Endothelial cell of umbilical vein (primary cell): Measurements from ENCODE around the gene BRWD1. TPM values are rescaled to one million over a fixed set of nuclear protein-coding genes. Genes with fewer than 3 reads are reported as not detected.

Experiments used
- BruUV-seq: library from RNA; stranded (reverse); fragments of 400-500 nt; replicated peaks from 2 replicates; lab custom pipeline; 2021; lab: Mats Ljungman, UMichigan
- CTCF ChIA-PET: fragments of 300-600, 350-600 bp; sonication (Branson Sonifier 250); formaldehyde crosslinking; loops from one replicate; lab custom pipeline; 2021; ENCODE audit warnings: antibody characterized with exemption, inconsistent platforms; lab: Charles Lee
- POLR2A ChIA-PET: fragments of 300-600, 350-600 bp; sonication (Branson Sonifier 250); formaldehyde crosslinking; loops from one replicate; lab custom pipeline; 2021; ENCODE audit warnings: antibody characterized with exemption, inconsistent platforms; lab: Charles Lee
- DNase-seq: peaks from one replicate; pipeline ENCODE4 v3.0.0-alpha.2; 2011; ENCODE audit warnings: low read depth, low spot score
- FAIRE-seq: peaks from 2 replicates; lab custom pipeline; 2011; peaks lifted over from hg19 to GRCh38; lab: Jason Lieb, UNC
- H2AFZ ChIP-seq: 2 replicates; pipeline ENCODE4 v1.6.0; 2012; ENCODE audit warnings: low read depth, low read length, control low read depth, inconsistent platforms
- H3K27ac ChIP-seq: 2 replicates; pipeline ENCODE4 v1.5.1; 2011; ENCODE audit warnings: low read depth, mild to moderate bottlenecking, control low read depth, low read length, moderate library complexity; ENCODE audit not compliant: insufficient read depth
- H3K27me3 ChIP-seq, 2 experiments: 2 replicates each; pipeline versions ENCODE4 v1.6.0 to v1.6.1; 2011; ENCODE audit warnings: low read length in 2 of 2, mixed read lengths in 1 of 2; ENCODE audit not compliant: control insufficient read depth in 2 of 2, insufficient read depth in 2 of 2
- H3K36me3 ChIP-seq, 2 experiments: 2 replicates in 1 of 2; 3 replicates in 1 of 2; pipeline ENCODE4 v1.5.1; 2011; ENCODE audit warnings: low read length in 2 of 2, mild to moderate bottlenecking in 1 of 2, moderate library complexity in 1 of 2; ENCODE audit not compliant: control insufficient read depth in 2 of 2, insufficient read depth in 2 of 2; ENCODE audit errors: extremely low read depth in 1 of 2
- H3K4me1 ChIP-seq: 3 replicates; pipeline ENCODE4 v1.5.1; 2011; ENCODE audit warnings: mild to moderate bottlenecking, low read length; ENCODE audit not compliant: control insufficient read depth, insufficient read depth; ENCODE audit errors: extremely low read depth
- H3K4me2 ChIP-seq: 2 replicates; pipeline ENCODE4 v1.6.1; 2011; ENCODE audit warnings: low read length, control low read depth, mixed read lengths; ENCODE audit not compliant: insufficient read depth
- H3K4me3 ChIP-seq, 3 experiments: fragments of 200-600 bp in 1 of 3; sonication (generic), shearing (Covaris generic) in 1 of 3; replicated peaks in 1 of 3; 2 replicates each; pipeline ENCODE4 v1.5.1; 2011 to 2016; ENCODE audit warnings: control low read depth in 3 of 3, low read length in 3 of 3, mild to moderate bottlenecking in 2 of 3, inconsistent platforms in 1 of 3, low read depth in 1 of 3, moderate library complexity in 1 of 3; ENCODE audit not compliant: insufficient read depth in 1 of 3
- H3K79me2 ChIP-seq: 2 replicates; pipeline ENCODE4 v1.6.0; 2012; ENCODE audit warnings: low read length, inconsistent platforms; ENCODE audit not compliant: control insufficient read depth, insufficient read depth
- H3K9ac ChIP-seq: replicated peaks from 2 replicates; pipeline ENCODE3; 2011; ENCODE audit warnings: low read length, control low read depth; ENCODE audit not compliant: insufficient read depth; ENCODE audit errors: extremely low read depth
- H3K9me1 ChIP-seq: replicated peaks from 3 replicates; pipeline ENCODE4 v1.6.0; 2011; ENCODE audit warnings: mild to moderate bottlenecking, low read length; ENCODE audit not compliant: control insufficient read depth, insufficient read depth; ENCODE audit errors: extremely low read depth
- H3K9me3 ChIP-seq: replicated peaks from 2 replicates; pipeline ENCODE4 v1.5.1; 2012; ENCODE audit warnings: low read length, inconsistent platforms; ENCODE audit not compliant: control insufficient read depth, insufficient read depth
- H4K20me1 ChIP-seq: replicated peaks from 2 replicates; pipeline ENCODE3; 2011; ENCODE audit warnings: mild to moderate bottlenecking, low read length; ENCODE audit not compliant: control insufficient read depth, insufficient read depth; ENCODE audit errors: extremely low read depth
- CTCF ChIP-seq, 2 donors: IDR thresholded peaks; 1 replicate in 1 of 2; 2 replicates in 1 of 2; pipeline ENCODE4 v1.5.1; 2011; ENCODE audit warnings: low read length in 2 of 2, mild to moderate bottlenecking in 2 of 2, moderate library complexity in 2 of 2, control low read depth in 1 of 2, inconsistent platforms in 1 of 2, low read depth in 1 of 2; ENCODE audit not compliant: insufficient read depth in 1 of 2; ENCODE audit errors: extremely low read depth in 1 of 2
- EZH2 ChIP-seq: IDR thresholded peaks from 2 replicates; pipeline ENCODE4 v1.6.1; 2012; ENCODE audit warnings: borderline replicate concordance, low read depth, mild to moderate bottlenecking, moderate library complexity, low read length, inconsistent platforms; ENCODE audit not compliant: severe bottlenecking
- FOS ChIP-seq: IDR thresholded peaks from 2 replicates; pipeline ENCODE4 v1.6.1; 2011; ENCODE audit warnings: mild to moderate bottlenecking, low read length, moderate library complexity, borderline replicate concordance; ENCODE audit not compliant: insufficient read depth
- GATA2 ChIP-seq: IDR thresholded peaks from 2 replicates; pipeline ENCODE4 v1.7.0; 2011; ENCODE audit warnings: low read depth, mild to moderate bottlenecking, moderate library complexity, mixed read lengths, low read length; ENCODE audit not compliant: insufficient read length, insufficient read depth
- JUN ChIP-seq: IDR thresholded peaks from 2 replicates; pipeline ENCODE4 v1.6.1; 2011; ENCODE audit warnings: borderline replicate concordance, low read depth; ENCODE audit not compliant: insufficient read length, insufficient read depth
- MYC ChIP-seq: IDR thresholded peaks from one replicate; pipeline ENCODE4 v1.6.1; 2011; ENCODE audit warnings: mild to moderate bottlenecking, low read depth, low read length
- POLR2A ChIP-seq: IDR thresholded peaks from 2 replicates; pipeline ENCODE4 v1.6.1; 2012; ENCODE audit warnings: low read depth, mild to moderate bottlenecking, control low read depth, low read length
- POLR2AphosphoS5 ChIP-seq: IDR thresholded peaks from 2 replicates; pipeline ENCODE4 v1.6.1; 2012; ENCODE audit warnings: low read depth, mild to moderate bottlenecking, control low read depth, low read length, moderate library complexity; ENCODE audit not compliant: insufficient read depth
- dilution Hi-C: fragments of 300-500 bp; cut with MboI; formaldehyde crosslinking; loops from one replicate; pipeline ENCODE4 v1.15.0; 2019; ENCODE audit warnings: low sequenced_read_pairs; ENCODE audit not compliant: extremely low pct_ligation_motif_present
- intact Hi-C: fragments of 100-400 bp; cut with micrococcal nuclease; formaldehyde crosslinking; loops from one replicate; pipeline ENCODE4 v1.10.0; 2022
- polyA plus RNA-seq, 4 experiments: library from polyadenylated mRNA; depleted of rRNA in 3 of 4; stranded (reverse) in 3 of 4; unstranded in 1 of 4; fragments of >200 nt; gene quantifications; 2 replicates each; pipeline versions ENCODE4 v1.2.1 to v1.2.3, GENCODE V29; 2011 to 2012; ENCODE audit warnings: missing spikeins in 1 of 4
- total RNA-seq: library from RNA; stranded (reverse); gene quantifications from 2 replicates; pipeline ENCODE4 v1.2.3, GENCODE V29; 2021
- TF ChIP-seq, protein P1 (sequence below): IDR thresholded peaks from 2 replicates; pipeline ENCODE4 v1.6.1; 2011; ENCODE audit not compliant: insufficient read depth, insufficient read length

BRWD1 gene
- total and polyA plus RNA-seq, 2 donors (not counting 3 experiments of a cell fraction or from before 2014, with no cell fraction given), result 6.1 to 33.2 TPM

GRCh38 chr21:39336457-39337008 is 23.1 kb upstream of the BRWD1 start:
- Histone ChIP-seq H3K9ac (no peak overlapping the region), H3K79me2 (no peaks in the 10 kb centered on the region), H3K4me2 (no peak overlapping the region), H3K27ac (no peak overlapping the region), H3K27me3 (peaks cover 0 to 2% of the 10 kb centered on the region in 2 experiments), H3K9me3 (no peaks in the 10 kb centered on the region), H3K9me1 (no peaks in the 10 kb centered on the region), H3K4me3 (no peak overlapping the region), H3K36me3 (peaks cover 0 to 3% of the 10 kb centered on the region in 2 experiments), H4K20me1 (no peaks in the 10 kb centered on the region), H2AFZ (no peak overlapping the region), H3K4me1 (no peaks in the 10 kb centered on the region)
- BruUV-seq, result no TSS peak
- POLR2A ChIA-PET, result no interaction called here
- dilution Hi-C loops, result no loop called here
- TF ChIP-seq MYC, result no peak
- TF ChIP-seq EZH2, result no peak
- no peak for TF ChIP-seq POLR2AphosphoS5
- no peak for TF ChIP-seq POLR2A
- no peak for TF ChIP-seq FOS
- no peak for TF ChIP-seq JUN
- TF ChIP-seq, protein P1, sequence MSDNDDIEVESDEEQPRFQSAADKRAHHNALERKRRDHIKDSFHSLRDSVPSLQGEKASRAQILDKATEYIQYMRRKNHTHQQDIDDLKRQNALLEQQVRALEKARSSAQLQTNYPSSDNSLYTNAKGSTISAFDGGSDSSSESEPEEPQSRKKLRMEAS, result no peak
- no peak for TF ChIP-seq CTCF (IDR thresholded peaks at IDR 0.05; ENCODE audit: extremely low read depth in 1 of 2, insufficient read depth in 1 of 2, low read depth in 1 of 2, low read length in 2 of 2)
- TF ChIP-seq GATA2, result no peak
- DNase-seq, result no peak
- intact Hi-C loops, result no loop called here
- no peak for FAIRE-seq
- CTCF ChIA-PET, result interaction anchor here (2.0 kb wide), 1 partner anchor 51 kb away, joined by 5 read pairs; no protein-coding TSS in a partner anchor
